ENCODE measurements around the gene IQCN.
"Not testable (repeated sequence)": the region's sequence is repeated elsewhere in the genome, so short reads cannot be mapped to it uniquely, and the experiment has no call there.

IQCN gene

DNA sequence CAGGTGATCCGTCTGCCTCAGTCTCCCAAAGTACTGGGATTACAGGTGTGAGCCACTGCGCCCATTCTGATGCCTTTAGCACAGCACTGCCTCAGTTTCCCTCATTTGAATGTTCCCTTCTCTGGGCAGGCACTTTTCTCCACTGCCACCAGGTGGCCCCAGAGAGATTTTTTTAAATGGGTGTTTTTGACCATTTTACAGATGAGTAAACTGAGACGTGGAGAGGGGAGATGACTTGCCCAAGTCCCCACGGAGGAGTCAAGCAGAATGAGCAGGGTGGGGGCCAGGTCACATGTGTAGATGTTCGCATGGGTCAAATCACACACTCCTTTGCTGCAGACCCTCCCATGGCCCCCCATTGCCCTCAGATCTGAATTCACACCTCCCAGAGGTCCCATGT is 44.8 kb downstream of the IQCN start:
- no peak for DNase-seq

DNA sequence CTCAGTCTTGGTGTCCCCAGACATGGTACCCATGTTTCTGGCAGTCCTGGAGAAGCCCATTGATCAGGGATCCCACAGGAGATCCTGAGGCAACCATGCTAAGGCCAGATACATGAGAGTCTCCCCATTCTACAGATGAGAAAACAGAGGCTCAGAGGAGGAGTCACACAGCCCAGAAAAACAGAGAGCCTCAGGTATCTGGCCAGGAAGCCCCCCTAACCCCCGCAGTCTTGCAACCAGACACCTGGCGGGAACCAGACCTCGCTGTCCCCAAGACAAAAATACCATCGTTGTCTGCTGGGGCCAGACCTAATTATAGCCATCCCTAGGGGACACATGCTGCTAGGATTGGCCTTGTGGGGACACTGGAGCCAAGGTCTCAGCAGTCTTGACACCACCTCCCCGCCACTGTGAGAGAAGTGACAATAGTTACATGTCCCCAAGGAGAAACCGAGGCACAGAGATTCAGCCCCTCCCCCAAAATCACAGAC is 46.4 kb downstream of the IQCN start:
- DNase-seq, result no peak

DNA sequence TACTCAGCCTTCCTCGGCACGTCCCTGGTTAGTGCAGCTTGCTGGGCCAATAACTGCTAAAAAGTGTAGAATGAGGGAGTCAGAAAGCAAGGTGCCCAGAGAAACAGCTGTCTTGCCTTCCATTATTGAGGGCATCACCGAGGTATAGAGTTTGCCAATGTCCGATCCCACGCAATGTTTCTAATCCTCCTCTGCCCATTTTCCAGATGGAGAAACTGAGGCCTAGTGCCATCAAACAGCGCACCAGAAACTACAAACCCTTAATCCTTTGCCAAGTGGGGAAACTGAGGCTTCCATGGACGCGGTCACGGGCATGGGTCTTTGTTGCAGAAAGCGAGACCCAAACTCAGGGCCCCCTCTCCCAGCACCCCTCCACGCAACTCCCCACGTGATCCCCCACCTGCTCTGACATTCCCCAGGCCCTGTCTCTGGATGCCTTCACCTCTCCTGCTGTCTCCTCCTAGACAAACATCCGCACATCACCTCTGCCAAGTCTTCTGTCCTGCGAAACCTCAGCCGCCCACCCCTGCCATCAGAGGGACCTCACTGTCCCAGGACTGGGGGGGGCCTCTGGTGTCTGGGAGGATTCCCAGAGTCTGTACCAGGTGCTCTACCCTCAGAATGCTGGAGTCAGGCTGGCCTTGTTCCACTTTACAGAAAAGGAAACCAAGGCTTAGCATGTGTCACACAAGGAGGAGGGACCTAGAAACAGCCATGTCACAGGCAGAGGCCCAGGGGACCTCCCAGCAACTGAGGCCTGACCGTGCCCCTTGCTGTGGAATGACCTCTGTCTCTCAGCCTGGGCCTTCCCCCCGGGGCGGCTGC is 47.1 kb downstream of the IQCN start:
- DNase-seq, result no peak

DNA sequence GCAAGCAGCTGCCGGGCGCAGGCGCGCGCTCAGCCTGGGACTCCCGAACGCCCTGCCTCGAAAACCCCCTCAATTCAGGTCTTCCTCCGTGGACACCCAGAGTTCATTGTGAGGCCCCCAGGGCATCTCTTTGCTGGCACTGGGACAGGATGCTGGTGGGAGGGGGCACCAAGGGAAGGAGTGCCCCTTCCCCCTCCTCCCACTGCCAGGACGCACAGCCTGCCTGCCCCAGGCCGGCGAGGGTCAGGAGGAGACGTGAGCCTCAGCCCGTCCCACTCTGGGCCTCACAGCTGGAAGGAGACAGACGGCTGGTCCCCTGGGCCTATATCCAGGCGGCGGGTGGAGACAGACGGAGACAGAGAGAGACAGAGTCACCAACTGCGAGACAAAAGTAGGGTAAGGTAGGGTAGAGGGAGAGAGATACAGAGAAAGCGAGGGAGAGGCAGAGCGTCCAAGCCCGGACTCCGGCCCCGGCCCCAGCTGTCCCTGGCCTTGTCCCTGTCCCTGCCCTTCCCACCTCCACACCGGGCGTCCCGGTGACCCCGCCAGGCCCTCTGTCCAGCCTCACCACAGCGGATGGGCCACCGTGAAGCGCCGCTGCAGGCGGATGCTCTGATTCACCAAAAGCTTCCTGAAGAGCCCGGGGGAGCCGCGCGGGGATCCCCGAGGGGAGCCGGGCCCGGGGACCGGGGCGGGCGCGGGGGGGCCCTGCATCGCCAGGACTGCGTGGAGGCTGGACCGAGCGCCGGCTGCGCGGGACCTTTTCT is 48.4 kb downstream of the IQCN start, which contains the start of gene PDE4C:
Gene PDE4C, minus strand, starts transcription at position 737 of the 767 bp plus-strand sequence. Its CDS starts 23 bp downstream, at position 714.
- no peak for DNase-seq

DNA sequence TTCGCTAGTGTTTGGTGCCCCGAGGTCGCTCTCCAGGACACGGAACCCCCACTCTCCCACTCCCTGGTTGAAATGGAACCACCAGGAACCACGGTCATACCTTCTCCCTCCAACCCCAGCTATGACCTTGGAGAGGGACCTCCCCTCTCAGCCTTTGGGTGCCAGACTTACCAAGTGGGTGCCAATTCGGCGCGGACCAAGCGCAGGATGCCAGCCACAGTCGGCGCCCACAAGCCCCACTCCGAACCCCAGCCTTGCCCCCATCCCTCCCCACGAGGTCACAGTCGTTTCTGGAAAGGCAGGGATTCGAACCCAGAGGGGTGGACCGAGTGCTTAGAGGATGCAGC is 48.9 kb downstream of the IQCN start:
- DNase-seq, result no peak

DNA sequence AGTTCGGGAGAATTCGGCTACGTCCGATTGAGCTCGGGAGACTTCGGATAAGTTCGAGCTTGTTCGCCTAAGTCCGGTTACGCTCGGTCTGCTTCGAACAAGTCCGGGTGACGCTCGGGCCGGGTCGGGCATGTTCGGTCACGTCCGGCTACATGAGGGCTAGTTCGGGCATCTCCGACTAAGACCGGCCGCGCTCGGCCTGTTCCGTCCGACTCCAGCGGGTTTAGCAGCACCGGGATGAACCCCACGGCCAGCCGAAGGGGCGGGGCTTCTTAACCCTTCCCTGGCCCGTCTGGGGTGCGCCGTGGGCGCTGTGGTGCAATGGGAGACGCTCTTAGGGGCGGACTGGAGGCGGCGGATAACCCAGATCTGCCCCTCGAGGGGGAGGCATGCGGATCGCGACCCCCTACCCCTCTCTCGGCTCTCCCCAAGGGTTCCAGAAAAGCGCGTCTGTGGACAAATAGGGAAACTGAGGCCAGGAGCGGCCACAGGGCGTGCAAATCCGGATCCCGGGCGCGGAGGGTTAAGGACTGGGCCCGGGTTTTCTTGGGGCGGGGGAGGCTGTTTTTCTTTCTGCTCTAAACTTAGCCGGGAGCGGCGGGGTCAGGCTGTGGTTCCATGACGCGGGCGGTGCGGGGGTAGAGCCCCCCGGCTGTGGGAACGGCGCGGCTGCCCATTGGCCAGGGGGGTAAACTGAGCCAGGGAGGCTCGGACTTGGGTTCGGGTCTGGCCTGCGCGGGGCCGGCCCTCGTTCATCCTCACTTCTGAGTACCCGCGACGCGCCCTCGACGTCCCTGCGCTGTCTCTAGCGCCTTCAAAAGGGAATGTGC is 49.5 kb downstream of the IQCN start:
- DNase-seq, result peak; percentile 95 to 97

DNA sequence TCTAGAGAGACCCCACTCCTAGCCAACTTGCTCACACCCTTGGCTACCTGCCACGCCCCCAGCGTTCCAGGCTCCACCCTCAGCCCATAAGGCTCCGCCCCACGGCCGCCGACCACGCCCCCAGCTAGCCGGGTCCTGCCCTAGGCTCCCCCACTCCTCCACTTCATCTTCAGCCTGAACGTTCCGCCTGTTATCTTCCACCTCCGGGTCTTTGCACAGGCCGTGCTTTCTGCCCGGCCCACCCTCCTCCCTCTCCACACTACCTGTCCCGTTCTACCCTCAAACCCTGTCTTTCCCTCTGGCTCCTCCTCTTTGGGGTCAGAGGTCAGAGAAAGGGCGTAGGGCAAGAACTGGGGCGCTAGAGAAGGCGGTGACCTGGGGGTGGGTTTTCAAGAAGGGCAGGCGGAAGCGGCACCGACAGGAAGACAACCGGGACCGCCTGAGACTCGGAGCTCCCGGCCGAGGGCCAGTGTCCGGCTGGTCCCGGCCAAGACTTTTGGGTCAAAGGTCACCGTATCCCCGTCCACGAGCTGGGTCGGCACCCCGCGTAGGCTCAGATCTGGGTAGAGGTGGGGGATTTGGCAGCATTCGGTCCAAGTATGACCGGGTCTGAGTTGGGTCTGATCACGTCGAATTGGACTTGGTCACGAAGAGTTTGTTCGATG is 50.3 kb downstream of the IQCN start:
- DNase-seq, result peak in 1 of 2 experiments; percentile 66

DNA sequence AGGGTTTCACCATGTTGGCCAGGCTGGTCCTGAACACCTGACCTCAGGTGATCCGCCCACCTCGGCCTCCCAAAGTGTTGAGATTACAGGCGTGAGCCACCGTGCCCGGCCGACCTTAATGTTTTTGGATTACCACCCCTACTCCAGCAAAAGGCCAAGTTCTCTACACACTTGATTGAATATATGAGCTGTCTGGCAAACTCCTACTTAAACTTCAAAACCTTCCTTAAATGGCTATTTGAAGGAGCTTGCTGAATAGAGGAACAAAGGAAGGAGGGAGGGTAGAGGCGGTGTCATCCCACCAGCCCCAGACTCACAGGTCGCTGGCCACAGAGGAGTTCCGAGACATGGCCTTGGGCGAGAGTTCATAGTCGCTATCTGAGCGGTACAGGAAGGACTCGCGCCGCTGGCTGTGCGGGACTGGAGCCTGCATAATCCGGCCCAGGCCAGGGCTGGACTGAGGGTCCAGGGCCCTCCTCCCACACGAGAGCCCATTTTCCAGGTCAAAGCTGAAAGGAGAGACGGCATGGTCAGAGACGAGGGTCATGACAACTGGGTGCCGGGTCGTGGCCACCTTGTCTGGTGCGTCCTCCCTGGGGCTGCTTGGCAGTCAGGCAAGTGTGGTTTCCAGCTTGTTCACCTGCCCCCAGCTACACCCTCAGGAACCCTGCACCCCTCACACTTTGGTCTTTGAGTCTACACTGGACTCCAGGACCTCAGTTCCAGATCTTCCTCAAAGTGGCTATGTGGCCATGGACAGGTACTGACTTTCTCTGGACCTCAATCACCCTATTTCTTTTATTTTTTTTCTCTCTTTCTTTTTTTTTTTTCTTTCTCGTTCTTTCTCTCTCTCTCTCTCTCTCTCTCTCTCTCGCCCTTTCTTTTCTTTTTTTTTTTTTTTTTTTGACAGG is 52.2 kb downstream of the IQCN start:
- no peak for DNase-seq

DNA sequence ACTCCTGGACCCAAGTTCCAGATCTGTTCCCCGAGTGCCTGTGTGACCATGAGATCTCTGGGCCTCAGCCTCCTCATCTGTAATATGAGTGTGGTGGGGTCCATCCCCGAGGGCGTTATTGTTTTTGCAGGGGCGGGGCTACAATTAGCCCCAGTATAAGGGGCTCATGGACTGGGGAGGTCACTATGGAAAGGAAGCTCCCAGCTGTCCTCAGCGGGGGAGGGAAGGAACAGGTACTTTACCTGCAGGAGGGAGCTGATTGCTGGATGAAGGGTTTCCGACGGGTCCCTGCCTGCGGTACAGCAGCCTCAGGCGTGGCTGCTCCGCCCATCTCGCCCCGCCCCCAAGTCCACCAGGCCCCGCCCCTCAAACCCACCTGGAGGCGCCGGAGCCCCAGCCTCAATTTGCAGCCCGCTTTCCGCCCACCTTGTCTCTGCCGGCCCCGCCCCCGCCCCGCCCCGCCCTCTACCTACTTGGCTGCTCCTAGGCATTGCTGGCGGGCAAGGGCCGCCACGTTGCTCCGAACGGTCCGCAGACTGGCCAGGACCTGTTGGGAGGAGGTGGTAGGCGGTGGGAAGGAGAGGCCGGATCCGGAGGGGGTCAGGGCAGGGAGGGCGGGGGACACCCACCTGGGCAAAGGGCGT is 53.5 kb downstream of the IQCN start:
- no peak for DNase-seq

DNA sequence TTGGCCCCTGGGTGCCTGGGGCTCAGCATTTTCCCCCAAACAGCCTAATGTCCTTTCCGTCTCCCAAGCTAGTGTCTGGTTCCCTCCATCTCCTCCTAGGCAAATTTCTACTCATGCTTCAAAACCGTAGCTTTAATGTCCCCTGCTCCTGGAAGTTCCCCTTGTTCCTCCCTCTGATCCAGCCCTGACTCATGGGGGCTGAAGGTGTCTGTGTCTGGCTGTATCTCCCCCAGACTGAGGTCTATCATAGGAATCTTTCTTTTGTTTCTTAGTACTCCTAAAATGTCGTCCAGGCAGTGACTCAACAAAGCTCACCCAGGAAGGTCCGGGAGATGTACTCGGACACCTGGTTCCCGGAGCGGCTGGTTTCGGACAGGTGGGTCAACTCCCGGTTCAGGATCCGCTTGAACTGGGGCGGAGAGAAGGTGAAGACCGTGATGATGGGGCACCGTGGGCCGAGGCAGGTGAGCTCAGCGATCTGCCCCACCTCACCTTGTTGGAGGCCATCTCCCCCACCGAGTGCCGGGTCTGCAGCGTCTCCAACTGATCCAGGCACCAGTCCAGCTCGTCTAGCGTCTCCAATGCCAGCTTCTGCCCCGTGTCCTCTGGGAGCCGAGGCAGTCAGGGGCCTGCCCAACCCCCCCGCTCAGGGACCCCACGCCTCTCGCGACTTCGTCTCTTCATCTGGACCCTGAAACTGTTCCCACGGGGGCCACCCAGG is 54.2 kb downstream of the IQCN start:
- DNase-seq, result no peak

DNA sequence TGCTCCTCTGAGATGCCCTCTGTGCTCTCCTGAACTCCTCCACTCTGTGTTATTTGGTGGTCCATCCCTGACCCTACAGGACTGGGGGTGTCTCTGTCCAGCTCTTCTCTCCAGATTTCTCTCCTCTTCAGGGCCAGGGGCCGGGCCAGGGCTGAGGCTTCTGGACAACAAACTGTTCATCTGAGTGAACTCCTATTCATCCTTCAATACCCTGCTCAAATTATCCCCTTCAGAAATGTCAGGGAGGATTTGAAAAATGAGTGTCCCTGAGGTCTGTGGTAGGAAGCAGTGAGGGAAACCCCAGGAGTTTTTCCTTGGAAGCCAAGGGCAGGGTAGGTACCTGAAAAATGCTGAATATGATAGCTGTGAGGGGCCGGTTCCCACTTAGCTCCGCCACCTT is 55.7 kb downstream of the IQCN start:
- DNase-seq, result no peak

DNA sequence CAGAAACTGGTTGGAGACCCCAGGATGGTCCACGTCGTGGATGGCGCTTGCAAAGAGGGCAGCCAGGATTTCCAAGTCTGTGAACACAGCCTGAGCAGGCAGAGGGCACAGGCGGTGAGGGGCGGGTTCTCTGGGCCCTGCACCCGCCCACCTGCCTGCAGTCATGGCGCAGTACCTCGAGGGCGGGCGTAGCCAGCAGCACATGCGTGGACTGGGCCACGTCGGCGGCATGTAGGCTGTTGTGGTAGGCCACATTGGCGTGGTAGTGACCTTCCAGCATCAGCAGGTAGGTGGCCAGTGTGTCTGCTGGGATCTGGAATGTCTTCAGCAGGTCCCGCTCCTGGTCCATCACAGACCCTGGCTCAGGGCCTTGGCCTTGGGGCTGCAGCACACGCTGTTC is 56.1 kb downstream of the IQCN start:
- no peak for DNase-seq

DNA sequence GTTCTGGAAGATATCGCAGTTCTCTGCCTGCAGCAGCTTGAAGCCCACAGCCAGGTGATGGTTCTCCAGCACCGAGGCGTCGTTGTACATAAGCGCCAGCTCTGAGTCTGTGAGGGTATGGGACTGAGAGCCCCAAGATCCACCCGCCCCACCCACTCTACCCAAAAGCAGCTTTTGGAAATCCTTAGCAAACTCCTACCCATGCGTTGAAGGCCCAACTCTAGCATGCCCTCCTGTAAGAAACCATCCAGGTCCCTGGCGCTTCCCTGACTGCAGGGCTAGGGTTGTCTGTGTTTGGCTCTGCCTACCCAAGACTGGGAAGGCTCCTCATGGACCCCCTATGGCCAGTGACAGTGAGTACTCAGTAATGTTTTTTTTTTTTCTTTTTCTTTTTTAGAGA is 57.5 kb downstream of the IQCN start:
- no peak for DNase-seq

DNA sequence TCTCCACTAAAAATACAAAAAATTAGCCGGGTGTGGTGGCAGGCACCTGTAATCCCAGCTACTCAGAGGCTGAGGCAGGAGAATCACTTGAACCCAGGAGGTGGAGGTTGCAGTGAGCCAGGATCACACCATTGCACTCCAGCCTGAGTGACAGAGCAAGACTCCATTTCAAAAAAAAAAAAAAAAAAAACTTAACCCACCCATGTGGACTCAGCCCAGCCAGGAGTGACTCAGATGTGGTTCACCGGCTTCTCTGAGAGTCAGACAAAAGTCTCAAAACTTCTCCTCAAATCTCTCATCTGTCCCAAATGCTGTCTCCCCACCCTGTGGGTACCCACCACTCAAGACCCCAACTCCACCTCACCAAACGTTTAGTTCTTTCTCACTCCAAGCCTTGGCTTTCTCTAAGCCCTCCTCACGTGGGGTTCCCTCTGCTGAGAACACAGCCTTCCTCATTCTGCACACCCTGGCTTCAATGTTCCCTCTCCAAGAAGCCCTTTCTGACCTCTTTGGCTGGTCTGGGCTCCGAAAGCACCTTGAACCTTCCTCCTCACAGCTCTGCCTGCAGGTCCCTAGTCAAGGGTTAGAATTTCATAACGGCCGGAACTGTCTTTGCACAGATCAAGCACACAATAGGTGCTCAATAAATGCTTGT is 59.3 kb downstream of the IQCN start:
- DNase-seq, result peak in 1 of 2 experiments; percentile 29

DNA sequence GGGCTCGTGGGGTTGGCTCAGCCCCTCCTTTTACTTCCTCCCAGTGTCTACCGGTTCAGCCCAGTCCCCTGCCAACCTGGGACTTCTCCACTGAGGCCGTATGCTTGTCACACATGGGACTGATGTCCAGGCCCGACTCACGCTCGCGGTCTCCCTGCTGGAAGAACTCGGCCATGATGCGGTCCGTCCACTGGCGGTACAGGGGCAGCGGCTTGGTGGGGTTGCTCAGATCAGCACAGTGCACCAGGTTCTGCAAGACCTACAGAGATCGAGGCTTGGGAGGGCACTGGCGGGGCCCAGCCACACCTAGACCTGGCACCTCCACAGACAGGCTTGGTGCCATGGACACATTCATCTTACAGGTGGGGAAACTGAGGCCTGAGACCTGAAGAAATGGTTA is 62.6 kb downstream of the IQCN start:
- DNase-seq, result no peak

DNA sequence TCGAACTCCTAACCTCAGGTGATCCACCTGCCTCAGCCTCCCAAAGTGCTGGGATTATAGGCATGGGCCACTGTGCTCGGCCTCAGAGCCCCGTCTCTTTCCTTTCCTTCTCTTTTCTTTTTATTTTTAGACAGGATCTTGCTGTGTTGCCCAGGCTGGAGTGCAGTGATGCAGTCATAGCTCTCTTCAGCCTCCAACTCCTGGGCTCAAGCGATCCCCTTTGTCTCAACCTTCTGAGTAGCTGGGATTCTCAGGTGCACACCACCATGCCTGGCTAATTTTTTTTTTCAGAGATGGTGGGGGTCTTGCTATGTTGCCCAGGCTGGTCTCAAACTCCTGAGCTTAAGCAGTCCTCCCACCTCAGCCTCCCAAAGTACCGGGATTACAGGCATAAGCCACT is 64.3 kb downstream of the IQCN start:
- not testable (repeated sequence) for DNase-seq

DNA sequence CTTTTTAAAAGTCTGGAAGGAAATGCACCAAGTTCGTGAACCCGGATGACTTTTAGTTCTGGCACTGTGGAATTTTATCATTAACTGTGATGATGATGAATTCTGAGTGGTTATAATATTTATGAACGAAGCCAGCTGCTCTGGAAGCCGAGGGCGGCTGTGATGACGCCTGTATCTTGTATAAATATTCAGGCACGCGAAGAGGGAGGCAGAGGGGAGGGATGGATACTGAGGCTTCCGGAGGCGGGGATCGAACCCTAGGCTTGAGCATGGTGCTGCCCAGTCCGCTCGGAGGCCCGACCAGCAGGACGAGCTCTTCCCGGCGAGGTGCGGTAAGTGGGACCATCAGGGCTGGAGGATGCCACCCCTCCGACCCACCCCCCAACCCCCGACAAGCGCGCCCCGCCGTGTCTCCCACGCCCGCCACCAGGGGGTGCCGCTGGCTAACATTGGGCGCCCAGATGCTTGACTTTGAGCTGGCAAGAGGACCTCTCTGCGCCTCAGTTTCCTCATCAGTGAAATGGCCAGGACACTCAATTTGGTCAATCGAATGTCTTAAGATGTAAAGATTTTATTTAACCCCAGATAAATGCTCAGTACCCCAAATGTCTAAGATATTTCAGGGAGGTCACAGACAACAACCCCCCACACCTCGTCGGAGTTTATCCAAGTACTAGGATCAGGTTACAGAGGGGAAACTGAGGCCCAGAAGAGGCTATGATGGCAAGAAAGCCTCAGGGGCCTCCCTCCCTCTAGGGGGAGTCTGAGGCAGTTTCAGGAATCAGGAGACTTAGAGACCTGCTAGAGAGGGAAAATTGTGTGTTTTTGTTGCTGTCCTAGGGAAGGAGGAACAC is 65.9 kb downstream of the IQCN start:
- DNase-seq, result no peak
